Measurements from ENCODE around the gene TSHZ2. TPM values are rescaled to one million over a fixed set of nuclear protein-coding genes. Genes with fewer than 3 reads are reported as not detected.
"Not testable (repeated sequence)": the region's sequence is repeated elsewhere in the genome, so short reads cannot be mapped to it uniquely, and the experiment has no call there.

TSHZ2 gene
- polyA plus RNA-seq, 3 donors: 1.2 to 47.5 (median 15.8) TPM

GRCh38 chr20:53408691-53409446 lies 436.7 kb downstream of the TSHZ2 start:
- H3K27ac ChIP-seq (ENCODE audit: low read depth, low read length): no peak overlapping the region
- WGBS, 3 donors: 35 to 61% (median 39%) methylated on average over 11 of the region's 11 CpGs

- 47 to 86% (median 77%) methylated on average over 2 of the region's 2 CpGs for WGBS, 3 donors
- no peak overlapping the region for H3K27ac ChIP-seq (ENCODE audit: low read depth, low read length)
Measured at GRCh38 chr20:53409447-53409717, 437.2 kb downstream of the TSHZ2 start.

- WGBS, 3 donors: 74 to 96% (median 86%) methylated on average over 3 of the region's 3 CpGs
- H3K27ac ChIP-seq (ENCODE audit: low read depth, low read length): no peak overlapping the region
Measured at GRCh38 chr20:53411129-53411528, 439.0 kb downstream of the TSHZ2 start.

- WGBS, 3 donors: 89 to 90% (median 89%) methylated on average over 4 of the region's 4 CpGs
- H3K27ac ChIP-seq (ENCODE audit: low read depth, low read length): no peak overlapping the region
Measured at GRCh38 chr20:53411891-53412290, 439.7 kb downstream of the TSHZ2 start.

- 66 to 71% (median 67%) methylated on average over 13 of the region's 13 CpGs for WGBS, 3 donors
- no peak overlapping the region for H3K27ac ChIP-seq (ENCODE audit: low read depth, low read length)
Measured at GRCh38 chr20:53412577-53413185, 440.5 kb downstream of the TSHZ2 start.

GRCh38 chr20:53413186-53413631 lies 441.1 kb downstream of the TSHZ2 start:
- WGBS, 3 donors: 36 to 58% (median 51%) methylated on average over 15 of the region's 15 CpGs
- H3K27ac ChIP-seq (ENCODE audit: low read depth, low read length): no peak overlapping the region

GRCh38 chr20:53413845-53414244 lies 441.7 kb downstream of the TSHZ2 start:
- 92 to 98% (median 94%) methylated on average over 1 of the region's 1 CpG for WGBS, 3 donors
- H3K27ac ChIP-seq (ENCODE audit: low read depth, low read length): not testable (repeated sequence)

- 91 to 96% (median 95%) methylated on average over 11 of the region's 11 CpGs for WGBS, 3 donors
- no peak overlapping the region for H3K27ac ChIP-seq (ENCODE audit: low read depth, low read length)
Measured at GRCh38 chr20:53419693-53420460, 447.7 kb downstream of the TSHZ2 start.

GRCh38 chr20:53421343-53421742 lies 449.2 kb downstream of the TSHZ2 start:
- WGBS, 3 donors: 94 to 97% (median 97%) methylated on average over 5 to 7 of the region's 7 CpGs
- no peak overlapping the region for H3K27ac ChIP-seq (ENCODE audit: low read depth, low read length)

GRCh38 chr20:53422039-53422438 lies 449.9 kb downstream of the TSHZ2 start:
- WGBS, 3 donors: 92 to 94% (median 93%) methylated on average over 7 of the region's 7 CpGs

GRCh38 chr20:53423587-53424146 lies 451.5 kb downstream of the TSHZ2 start:
- no peak overlapping the region for H3K27ac ChIP-seq (ENCODE audit: low read depth, low read length)
- WGBS, 3 donors: 76 to 96% (median 92%) methylated on average over 12 of the region's 12 CpGs

More at GRCh38 chr20:53422039-53422438, 449.9 kb downstream of the TSHZ2 start:
- H3K27ac ChIP-seq (ENCODE audit: low read depth, low read length): no peak overlapping the region

GRCh38 chr20:53425481-53425880 lies 453.3 kb downstream of the TSHZ2 start:
- no peak overlapping the region for H3K27ac ChIP-seq (ENCODE audit: low read depth, low read length)
- WGBS, 3 donors: 81 to 93% (median 88%) methylated on average over 4 of the region's 4 CpGs

GRCh38 chr20:53425941-53426340 lies 453.8 kb downstream of the TSHZ2 start:
- 56 to 59% (median 57%) methylated on average over 3 of the region's 3 CpGs for WGBS, 3 donors
- H3K27ac ChIP-seq (ENCODE audit: low read depth, low read length): no peak overlapping the region

- no peak overlapping the region for H3K27ac ChIP-seq (ENCODE audit: low read depth, low read length)
- 87 to 94% (median 92%) methylated on average over 6 of the region's 6 CpGs for WGBS, 3 donors
Measured at GRCh38 chr20:53426766-53427312, 454.7 kb downstream of the TSHZ2 start.

- no peak overlapping the region for H3K27ac ChIP-seq (ENCODE audit: low read depth, low read length)
- 75 to 89% (median 84%) methylated on average over 2 of the region's 2 CpGs for WGBS, 3 donors
Measured at GRCh38 chr20:53427951-53428350, 455.8 kb downstream of the TSHZ2 start.

- WGBS, 3 donors: 69 to 79% (median 78%) methylated on average over 3 of the region's 3 CpGs
- H3K27ac ChIP-seq (ENCODE audit: low read depth, low read length): no peak overlapping the region
Measured at GRCh38 chr20:53428588-53428987, 456.4 kb downstream of the TSHZ2 start.

GRCh38 chr20:53428996-53429395 lies 456.8 kb downstream of the TSHZ2 start:
- H3K27ac ChIP-seq (ENCODE audit: low read depth, low read length): no peak overlapping the region
- 51 to 76% (median 73%) methylated on average over 3 of the region's 3 CpGs for WGBS, 3 donors

- H3K27ac ChIP-seq (ENCODE audit: low read depth, low read length): no peak overlapping the region
- 64 to 74% (median 69%) methylated on average over 10 of the region's 10 CpGs for WGBS, 3 donors
Measured at GRCh38 chr20:53434662-53435061, 462.5 kb downstream of the TSHZ2 start.

- H3K27ac ChIP-seq (ENCODE audit: low read depth, low read length): not testable (repeated sequence)
- WGBS, 3 donors: 91 to 94% (median 93%) methylated on average over 4 of the region's 4 CpGs
Measured at GRCh38 chr20:53436927-53437326, 464.8 kb downstream of the TSHZ2 start.

Measured in adipose tissue (tissue), 3 donors.